Memory B cell (primary cell): ENCODE measurements around the gene ATP6V1C2.
"Not testable (repeated sequence)": the region's sequence is repeated elsewhere in the genome, so short reads cannot be mapped to it uniquely, and the experiment has no call there.

Experiments used
- ATAC-seq: fragments of 150-1000 bp; cut with Tn5 transposase; 2 replicates; pipeline ENCODE4 v1.10.0; 2021; ENCODE audit warnings: low read depth, mild to moderate bottlenecking, moderate library complexity
- DNase-seq, 2 donors: peaks; one replicate each; pipeline ENCODE4 v3.0.0; 2022; ENCODE audit warnings: low spot score in 2 of 2
- H3K27ac Mint-ChIP-seq: one replicate; pipeline ENCODE4 v1.8.0; 2022; ENCODE audit warnings: mild to moderate bottlenecking, moderate library complexity, mixed read lengths
- H3K27me3 Mint-ChIP-seq: one replicate; pipeline ENCODE4 v1.8.0; 2022; ENCODE audit warnings: mixed read lengths
- H3K36me3 Mint-ChIP-seq: one replicate; pipeline ENCODE4 v1.8.0; 2022; ENCODE audit warnings: mild to moderate bottlenecking, mixed read lengths
- H3K4me1 Mint-ChIP-seq: one replicate; pipeline ENCODE4 v1.8.0; 2022; ENCODE audit warnings: mixed read lengths
- H3K4me3 Mint-ChIP-seq: one replicate; pipeline ENCODE4 v1.8.0; 2022; ENCODE audit warnings: mild to moderate bottlenecking, moderate library complexity, mixed read lengths
- H3K9me3 Mint-ChIP-seq: one replicate; pipeline ENCODE4 v1.8.0; 2022; ENCODE audit warnings: mixed read lengths

Gene ATP6V1C2

DNA sequence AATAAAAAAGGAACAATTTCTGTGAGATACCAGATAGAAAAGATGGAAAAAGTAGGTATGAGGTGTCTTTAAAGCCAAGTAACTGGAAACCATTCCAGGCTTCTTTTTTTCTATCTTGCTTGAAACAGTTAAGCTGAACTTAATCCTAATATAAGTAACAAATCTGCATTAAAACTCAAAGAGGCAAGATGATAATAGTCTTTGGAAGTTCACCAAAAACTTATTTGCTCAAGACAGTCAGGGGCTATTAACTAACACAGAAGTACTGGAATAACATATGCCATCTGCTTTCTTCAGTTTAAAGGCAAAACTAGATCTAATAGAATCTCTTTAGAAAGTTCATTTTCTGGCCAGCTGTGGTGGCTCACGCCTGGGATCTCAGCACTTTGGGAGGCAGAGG lies 72.4 kb downstream of the ATP6V1C2 start:
- DNase-seq (no peak), ATAC-seq (no peak)
- Mint-ChIP-seq H3K9me3 (no peaks in the 10 kb centered on the region), H3K27me3 (no peaks in the 10 kb centered on the region), H3K27ac (no peak overlapping the region), H3K4me1 (peaks cover 4% of the 10 kb centered on the region), H3K4me3 (no peak overlapping the region), H3K36me3 (peaks cover 29% of the 10 kb centered on the region)

DNA sequence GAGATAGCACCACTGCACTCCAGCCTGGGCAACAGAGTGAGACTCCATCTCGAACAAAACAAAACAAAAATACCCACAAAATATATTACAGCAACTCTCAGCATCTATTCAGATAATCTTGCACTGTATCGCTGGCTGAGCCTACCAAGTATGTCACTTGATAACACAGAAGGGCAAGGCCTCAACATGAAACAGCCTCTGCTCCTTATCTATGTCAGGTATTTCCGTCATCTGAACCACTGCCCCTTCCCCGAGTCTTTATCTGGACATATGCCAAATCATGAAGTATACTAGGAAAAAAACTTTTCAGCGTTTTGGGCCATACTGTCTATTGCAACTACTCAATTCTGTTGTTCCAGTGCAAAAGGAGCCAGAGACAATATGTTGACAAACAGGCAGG lies 73.4 kb downstream of the ATP6V1C2 start:
- no peak for ATAC-seq
- Mint-ChIP-seq H3K36me3 (peaks cover 32% of the 10 kb centered on the region), H3K4me3 (no peak overlapping the region), H3K9me3 (no peaks in the 10 kb centered on the region), H3K27ac (no peak overlapping the region), H3K27me3 (no peaks in the 10 kb centered on the region), H3K4me1 (peaks cover 4% of the 10 kb centered on the region)
- DNase-seq, result no peak

DNA sequence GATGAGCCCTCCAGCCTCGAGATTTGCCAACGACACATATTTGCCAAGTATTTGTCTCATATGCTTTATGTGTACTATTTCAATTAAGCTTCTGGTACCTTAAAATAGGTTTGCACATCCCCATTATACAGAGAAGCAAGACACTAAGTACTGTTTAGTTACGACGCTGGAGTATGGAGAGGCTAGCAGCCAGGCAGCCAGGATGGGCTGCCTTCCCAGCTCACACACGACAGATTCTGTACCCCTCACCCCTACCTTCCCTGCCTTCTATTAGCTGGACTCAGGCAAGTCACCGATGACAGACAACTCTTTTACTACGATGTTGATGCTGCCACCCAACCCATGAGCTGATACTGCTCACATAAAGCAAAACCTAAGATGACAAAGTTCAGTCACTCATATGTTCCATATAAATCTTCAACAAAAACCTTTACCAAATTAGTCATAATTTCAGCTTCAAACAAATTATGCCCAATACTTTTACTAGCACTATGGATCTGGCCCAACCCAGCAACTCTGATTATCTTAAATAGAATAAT lies 74.1 kb downstream of the ATP6V1C2 start:
- peaks cover 32% of the 10 kb centered on the region for H3K36me3 Mint-ChIP-seq
- no peak for ATAC-seq

DNA sequence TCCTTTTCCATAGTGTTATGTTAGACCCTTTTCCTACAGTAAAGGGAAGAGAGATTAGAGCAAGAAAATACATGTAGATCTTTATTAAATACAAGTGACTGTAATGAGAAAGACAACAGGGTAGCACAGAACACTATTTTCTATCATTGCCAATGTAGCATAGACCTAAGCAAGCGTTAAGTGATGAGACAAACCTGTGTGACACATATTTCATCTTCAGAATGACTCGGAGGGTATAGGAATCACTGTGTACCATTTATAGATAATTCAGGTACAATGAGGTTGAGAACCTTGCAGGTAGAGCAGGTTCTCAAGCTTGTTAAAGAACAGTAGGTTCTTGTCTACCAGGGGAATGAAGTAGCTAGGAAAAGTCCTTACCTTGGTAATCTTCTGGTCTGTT lies 75.3 kb downstream of the ATP6V1C2 start:
- Mint-ChIP-seq H3K9me3 (no peaks in the 10 kb centered on the region), H3K4me3 (no peak overlapping the region), H3K27me3 (no peaks in the 10 kb centered on the region), H3K36me3 (peaks cover 26% of the 10 kb centered on the region), H3K4me1 (peaks cover 3% of the 10 kb centered on the region), H3K27ac (no peak overlapping the region)
- no peak for DNase-seq
- no peak for ATAC-seq

More for the DNA sequence above, 74.1 kb downstream of the ATP6V1C2 start:
- no peak for DNase-seq
- no peak overlapping the region for H3K4me3 Mint-ChIP-seq
- H3K4me1 Mint-ChIP-seq, result peaks cover 4% of the 10 kb centered on the region
- no peaks in the 10 kb centered on the region for H3K9me3 Mint-ChIP-seq
- H3K27ac Mint-ChIP-seq, result no peak overlapping the region
- no peaks in the 10 kb centered on the region for H3K27me3 Mint-ChIP-seq

DNA sequence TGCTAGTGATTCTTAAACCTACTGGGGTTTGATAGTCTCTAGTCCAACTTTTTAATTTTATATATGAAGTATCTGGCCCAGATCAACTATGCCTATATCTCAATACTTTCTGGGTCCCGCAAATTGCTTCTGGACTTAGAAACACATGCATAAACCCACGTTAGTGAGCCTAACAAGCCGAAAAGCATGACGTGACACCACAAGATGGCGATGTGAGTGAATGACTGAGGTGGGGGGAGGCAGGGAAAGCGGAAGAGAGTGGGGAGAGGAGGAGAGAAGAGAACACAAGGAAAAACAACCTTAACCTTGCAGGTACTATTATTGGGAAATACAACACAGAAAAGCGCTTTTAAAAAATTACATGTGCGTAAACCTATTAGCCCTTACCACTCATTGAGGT lies 77.4 kb downstream of the ATP6V1C2 start:
- no peak for DNase-seq
- H3K27ac Mint-ChIP-seq, result no peak overlapping the region
- no peaks in the 10 kb centered on the region for H3K27me3 Mint-ChIP-seq
- no peaks in the 10 kb centered on the region for H3K9me3 Mint-ChIP-seq
- ATAC-seq, result no peak
- H3K36me3 Mint-ChIP-seq, result peaks cover 20% of the 10 kb centered on the region
- H3K4me3 Mint-ChIP-seq, result no peak overlapping the region
- H3K4me1 Mint-ChIP-seq, result peaks cover 14% of the 10 kb centered on the region

DNA sequence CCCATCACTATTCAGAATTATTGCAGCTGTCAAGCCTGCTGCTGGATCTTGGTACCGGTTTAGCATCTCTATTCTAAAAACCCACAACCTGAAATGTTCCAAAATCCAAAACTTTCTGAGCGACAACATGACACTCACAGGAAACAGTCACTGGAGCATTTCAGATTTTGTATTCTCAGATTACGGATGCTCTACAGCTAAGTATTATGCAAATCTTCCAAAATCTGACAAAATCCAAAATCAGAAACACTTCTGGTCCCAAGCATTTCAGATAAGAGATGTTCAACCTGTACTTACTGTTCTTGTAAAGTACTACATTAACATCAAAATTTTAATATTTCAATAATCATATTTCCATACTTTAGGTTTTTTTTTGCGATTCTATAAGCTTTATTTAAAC lies 78.7 kb downstream of the ATP6V1C2 start:
- H3K9me3 Mint-ChIP-seq, result no peaks in the 10 kb centered on the region
- no peak overlapping the region for H3K27ac Mint-ChIP-seq
- H3K36me3 Mint-ChIP-seq, result peaks cover 19% of the 10 kb centered on the region
- DNase-seq (no peak), ATAC-seq (no peak)
- H3K4me1 Mint-ChIP-seq, result peaks cover 14% of the 10 kb centered on the region
- H3K4me3 Mint-ChIP-seq, result no peak overlapping the region
- H3K27me3 Mint-ChIP-seq, result no peaks in the 10 kb centered on the region

DNA sequence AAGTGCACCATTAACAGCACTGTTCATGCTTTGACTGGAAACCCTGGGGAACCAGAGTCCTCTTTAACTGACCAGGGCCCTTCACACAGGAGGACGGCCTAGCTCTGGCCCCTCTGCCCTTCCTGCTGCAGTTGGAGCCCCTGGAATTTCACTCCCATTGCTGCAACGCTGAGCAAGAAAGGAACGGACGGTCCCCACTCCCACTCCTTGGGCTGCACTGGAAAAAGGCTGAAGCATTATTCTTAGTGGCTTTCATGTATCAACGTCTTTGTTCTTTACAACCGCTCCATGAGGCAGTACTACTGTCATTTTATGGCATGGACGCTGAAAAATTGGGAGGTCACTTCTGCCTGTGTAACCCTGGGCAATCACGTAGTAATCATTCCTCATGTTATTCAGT lies 81.2 kb downstream of the ATP6V1C2 start:
- no peaks in the 10 kb centered on the region for H3K9me3 Mint-ChIP-seq
- DNase-seq, result no peak
- H3K27me3 Mint-ChIP-seq, result no peaks in the 10 kb centered on the region
- H3K4me1 Mint-ChIP-seq, result peaks cover 22% of the 10 kb centered on the region
- H3K4me3 Mint-ChIP-seq, result no peak overlapping the region
- ATAC-seq, result no peak
- peaks cover 13% of the 10 kb centered on the region for H3K36me3 Mint-ChIP-seq
- peak overlapping the region; percentile 2 for H3K27ac Mint-ChIP-seq

DNA sequence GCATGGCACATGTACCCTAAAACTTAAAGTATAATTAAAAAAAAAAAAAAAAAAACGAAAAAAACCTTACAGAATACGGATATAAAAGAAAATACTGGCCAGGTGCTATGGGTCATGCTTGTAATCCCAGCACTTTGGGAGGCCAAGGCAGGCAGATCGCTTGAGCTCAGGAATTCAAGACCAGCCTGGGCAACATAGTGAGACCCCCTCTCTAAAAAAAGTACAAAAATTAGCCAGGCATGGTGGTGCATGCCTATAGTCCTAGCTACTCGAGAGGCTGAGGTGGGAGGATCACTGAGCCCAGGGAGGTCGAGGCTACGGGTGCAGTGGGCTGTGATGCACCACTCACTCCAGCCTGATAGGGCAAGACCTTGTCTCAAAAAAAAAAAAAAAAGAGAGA lies 84.6 kb downstream of the ATP6V1C2 start:
- not testable (repeated sequence) for DNase-seq, ATAC-seq, H3K4me3 Mint-ChIP-seq, H3K27ac Mint-ChIP-seq, H3K9me3 Mint-ChIP-seq, H3K27me3 Mint-ChIP-seq
- Mint-ChIP-seq H3K36me3 (peaks cover 12% of the 10 kb centered on the region), H3K4me1 (peaks cover 40% of the 10 kb centered on the region)

DNA sequence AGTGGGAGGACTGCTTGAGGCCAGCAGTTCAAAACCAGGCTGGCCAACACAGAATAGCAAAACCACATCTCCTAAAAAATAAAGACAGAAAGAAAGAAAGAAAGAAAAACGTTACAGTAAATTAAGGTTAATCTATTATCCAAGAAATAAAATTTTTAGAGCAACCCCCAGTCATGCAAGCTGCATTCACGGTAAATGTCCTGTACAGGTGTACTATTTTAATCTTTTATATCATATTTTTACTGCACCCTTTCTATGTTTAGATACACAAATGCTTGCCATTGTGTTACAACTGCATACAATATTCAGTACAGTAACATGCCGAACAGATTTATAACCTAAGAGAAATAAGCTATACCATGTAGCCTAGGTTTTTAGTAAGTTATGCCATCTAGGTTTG lies 85.1 kb downstream of the ATP6V1C2 start:
- Mint-ChIP-seq H3K36me3 (peaks cover 12% of the 10 kb centered on the region), H3K27ac (no peak overlapping the region), H3K4me1 (peaks cover 46% of the 10 kb centered on the region), H3K9me3 (no peaks in the 10 kb centered on the region), H3K4me3 (no peak overlapping the region), H3K27me3 (no peaks in the 10 kb centered on the region)
- DNase-seq (no peak), ATAC-seq (no peak)

DNA sequence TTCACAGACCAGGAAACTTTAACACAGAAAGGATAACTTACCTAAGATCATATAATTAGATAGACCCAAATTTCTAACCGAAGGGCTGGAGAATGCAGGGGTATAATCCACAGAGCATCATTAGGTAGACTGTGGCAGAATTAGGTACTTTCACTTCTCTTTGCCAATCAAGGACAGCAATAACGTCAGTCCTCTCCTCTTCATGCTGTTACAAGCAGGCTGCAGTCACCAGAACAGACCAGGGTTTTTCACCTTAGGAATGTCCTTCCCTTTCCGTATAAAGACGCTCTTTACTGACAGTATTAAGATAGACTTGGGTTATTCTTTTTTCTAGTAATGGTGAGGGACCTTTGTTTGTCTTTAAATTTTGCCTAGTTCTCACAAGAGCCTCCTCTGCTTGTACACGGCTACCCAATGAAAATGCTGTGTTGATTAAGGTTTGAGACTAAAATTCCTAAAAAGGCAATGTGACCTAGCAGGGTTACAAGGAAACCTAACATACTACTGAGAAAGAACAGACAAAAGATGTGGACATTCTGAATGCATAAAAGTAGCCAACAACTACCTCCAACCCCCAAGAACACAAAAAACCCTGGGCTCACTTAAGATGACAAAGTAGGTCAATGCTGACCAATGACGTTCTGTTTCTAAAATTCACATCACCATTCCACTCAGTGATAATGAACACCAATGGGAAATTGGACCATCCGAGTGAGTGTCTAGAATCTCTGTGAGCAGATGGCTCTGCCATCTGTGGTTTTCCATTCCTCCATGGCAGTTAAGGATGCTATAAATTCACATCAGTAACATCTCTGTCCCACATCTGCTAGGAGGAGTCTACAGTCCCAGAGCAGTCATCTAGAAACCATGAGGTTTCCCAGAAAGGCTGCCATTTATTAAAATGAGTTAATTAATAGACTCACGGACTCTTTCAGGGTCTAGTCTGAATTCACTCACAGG lies 89.1 kb downstream of the ATP6V1C2 start:
- DNase-seq, result peak in 1 of 2 donors; percentile 42
- peak; percentile 55 for ATAC-seq
- Mint-ChIP-seq H3K27me3 (no peaks in the 10 kb centered on the region), H3K36me3 (peaks cover 5% of the 10 kb centered on the region), H3K4me1 (peaks cover 36% of the 10 kb centered on the region), H3K27ac (peak overlapping the region; percentile 86), H3K9me3 (no peaks in the 10 kb centered on the region), H3K4me3 (peak overlapping the region; percentile 93)

DNA sequence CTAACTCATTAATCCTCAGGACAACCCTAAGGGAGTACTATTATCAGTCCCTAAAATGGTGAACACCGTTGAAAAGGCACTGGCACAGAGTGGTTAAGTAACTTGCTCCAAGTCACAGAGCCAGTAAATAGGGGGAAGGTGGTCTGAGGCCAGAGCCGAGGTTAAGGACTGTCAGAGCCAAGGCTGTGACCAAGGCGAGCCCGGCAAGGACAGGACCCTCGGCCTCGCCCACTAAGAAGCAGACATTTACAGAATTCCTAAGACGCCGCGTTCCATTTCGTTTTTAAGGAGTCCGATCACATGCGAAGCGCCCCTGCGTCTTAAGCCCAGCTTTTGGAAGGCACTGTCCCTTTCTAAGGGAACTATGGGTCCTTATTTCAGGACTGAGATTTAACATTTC lies 90.1 kb downstream of the ATP6V1C2 start:
- H3K4me1 Mint-ChIP-seq, result peaks cover 34% of the 10 kb centered on the region
- ATAC-seq (no peak), DNase-seq (no peak)
- no peaks in the 10 kb centered on the region for H3K27me3 Mint-ChIP-seq
- peaks cover 3% of the 10 kb centered on the region for H3K36me3 Mint-ChIP-seq
- no peaks in the 10 kb centered on the region for H3K9me3 Mint-ChIP-seq
- H3K27ac Mint-ChIP-seq, result peak overlapping the region; percentile 86
- H3K4me3 Mint-ChIP-seq, result peak overlapping the region; percentile 93

DNA sequence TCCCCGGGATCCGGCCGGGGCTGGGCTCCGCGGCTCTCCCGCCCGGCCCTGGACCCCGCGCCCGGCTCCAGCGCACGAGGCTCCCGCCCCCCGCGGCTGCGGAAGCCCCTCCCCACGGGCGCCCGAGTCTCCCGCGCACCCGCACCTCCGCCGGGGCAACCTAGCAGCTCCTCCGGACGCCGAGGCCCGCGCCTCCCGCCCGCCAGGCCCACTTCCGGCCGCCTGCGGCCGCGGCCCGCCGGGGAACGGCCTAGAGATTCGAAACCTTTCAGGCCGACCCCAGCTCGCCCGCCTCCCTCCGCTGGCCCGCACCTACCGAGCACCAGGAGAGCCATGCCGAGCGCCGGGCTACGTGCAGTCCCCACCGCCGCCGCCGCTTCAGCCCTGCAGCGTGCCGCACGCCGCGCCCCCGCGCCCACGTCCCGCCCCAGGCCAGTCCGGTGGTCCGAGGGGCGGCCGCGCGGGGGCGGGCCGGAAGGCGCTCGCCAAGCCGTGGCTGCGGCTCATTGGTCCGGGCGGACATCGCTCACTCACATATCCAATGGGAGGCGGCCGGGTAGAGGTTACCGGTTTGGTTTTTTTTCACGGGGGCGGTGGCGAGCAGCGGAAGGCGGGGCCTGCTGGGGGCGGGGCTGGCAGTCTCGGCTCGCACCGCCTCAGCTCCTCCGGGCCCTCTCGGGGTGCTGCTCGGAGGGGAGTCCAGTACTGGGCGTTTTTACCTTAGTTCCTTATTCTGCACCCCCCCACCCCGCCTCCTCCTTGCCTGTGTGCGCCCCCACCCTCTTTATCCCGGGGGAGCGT lies 91.1 kb downstream of the ATP6V1C2 start, which contains the start of gene PDIA6:
Gene PDIA6 (minus strand): TSS at position 424 of the 801 bp plus-strand sequence. CDS start 89 bp downstream, at position 335.
- Mint-ChIP-seq H3K9me3 (no peaks in the 10 kb centered on the region), H3K4me1 (peaks cover 29% of the 10 kb centered on the region), H3K4me3 (peak within 1 kb of the TSS; percentile 93), H3K36me3 (peaks cover 3% of the 10 kb centered on the region), H3K27me3 (no peaks in the 10 kb centered on the region), H3K27ac (peak within 1 kb of the TSS; percentile 86)
- ATAC-seq (peak; percentile 82), DNase-seq (peak; percentile 94 to 96)

DNA sequence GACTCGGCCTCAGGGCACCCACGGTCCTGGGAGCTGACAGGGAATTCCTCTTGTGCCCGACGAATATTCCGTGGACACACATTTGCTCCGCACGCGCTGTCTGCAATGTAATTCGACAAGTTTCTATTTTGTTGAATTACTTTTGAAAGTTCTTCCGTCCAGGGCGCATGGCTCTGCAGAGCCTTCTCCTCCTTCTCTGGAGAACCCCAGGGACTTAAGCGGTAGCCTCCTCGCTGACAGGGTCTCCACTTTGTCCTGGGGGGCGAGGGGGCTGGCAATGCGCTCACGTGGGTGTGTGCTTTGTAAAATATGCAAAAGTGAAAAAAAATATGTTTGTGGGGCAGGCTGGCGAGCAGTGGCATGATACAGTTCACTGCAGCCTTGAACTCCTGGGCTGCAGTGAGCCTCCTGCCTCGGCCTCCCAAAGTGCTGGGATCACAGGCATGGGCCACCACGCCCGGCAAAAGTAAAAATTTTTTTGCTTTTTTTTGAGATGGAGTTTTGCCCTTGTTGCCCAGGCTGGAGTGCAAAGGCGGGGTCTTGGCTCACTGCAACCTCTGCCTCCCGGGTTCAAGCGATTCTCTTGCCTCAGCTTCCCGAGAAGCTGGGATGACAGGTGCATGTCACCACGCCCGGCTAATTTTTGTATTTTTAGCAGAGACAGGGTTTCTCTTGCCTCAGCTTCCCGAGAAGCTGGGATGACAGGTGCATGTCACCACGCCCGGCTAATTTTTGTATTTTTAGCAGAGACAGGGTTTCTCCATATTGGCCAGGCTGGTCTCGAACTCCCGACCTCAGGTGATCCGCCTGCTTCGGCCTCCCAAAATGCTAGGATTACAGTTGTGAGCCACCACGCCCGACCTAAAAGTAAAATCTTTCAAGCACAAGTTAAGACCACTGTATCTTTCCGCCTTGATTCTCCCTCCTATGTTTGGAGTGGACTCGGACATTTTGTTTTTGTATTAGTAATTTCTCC lies 92.0 kb downstream of the ATP6V1C2 start:
- not testable (repeated sequence) for ATAC-seq, DNase-seq, H3K27me3 Mint-ChIP-seq, H3K9me3 Mint-ChIP-seq, H3K36me3 Mint-ChIP-seq
- H3K4me3 Mint-ChIP-seq, result peak overlapping the region; percentile 79
- peak overlapping the region; percentile 53 for H3K27ac Mint-ChIP-seq
- H3K4me1 Mint-ChIP-seq, result peaks cover 22% of the 10 kb centered on the region
